Measurements from ENCODE around the gene LYRM4.

GRCh38 chr6:5061152-5061551 lies 199.6 kb downstream of the LYRM4 start:
- TF ChIP-seq CTCF (conservative IDR thresholded peaks at IDR 0.05 in 1 of 2, IDR thresholded peaks at IDR 0.05 in 1 of 2; ENCODE audit: low read depth in 1 of 2, low read length in 2 of 2) = no peak
- TF ChIP-seq EZH2 (IDR thresholded peaks at IDR 0.05; ENCODE audit: low read length, missing control alignments) = no peak
